ENCODE data around the gene PRKCE.

The PRKCE gene

DNA sequence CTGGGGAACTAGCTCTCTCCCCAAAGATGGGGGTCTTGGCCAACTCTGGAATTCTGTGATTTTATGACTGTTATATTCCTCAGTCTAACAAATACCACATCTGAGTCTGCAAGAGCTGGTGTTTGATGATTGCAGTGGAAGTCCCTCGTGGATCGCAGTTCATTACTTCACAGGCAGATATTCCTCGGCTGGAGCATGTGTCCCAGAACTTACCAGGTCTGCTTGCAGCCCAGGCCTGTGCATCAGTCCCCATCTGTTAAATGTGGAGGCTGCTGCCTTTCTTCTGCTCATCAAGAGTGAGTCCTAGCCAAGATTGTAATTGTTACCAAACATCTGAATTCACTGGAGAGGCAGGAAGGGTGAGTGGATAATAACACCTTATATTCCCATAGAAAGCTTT, 55.5 kb downstream of the PRKCE start:
- H3K4me3 ChIP-seq (ENCODE audit: low read depth, low read length) = no peak overlapping the region
- TF ChIP-seq, protein P1, sequence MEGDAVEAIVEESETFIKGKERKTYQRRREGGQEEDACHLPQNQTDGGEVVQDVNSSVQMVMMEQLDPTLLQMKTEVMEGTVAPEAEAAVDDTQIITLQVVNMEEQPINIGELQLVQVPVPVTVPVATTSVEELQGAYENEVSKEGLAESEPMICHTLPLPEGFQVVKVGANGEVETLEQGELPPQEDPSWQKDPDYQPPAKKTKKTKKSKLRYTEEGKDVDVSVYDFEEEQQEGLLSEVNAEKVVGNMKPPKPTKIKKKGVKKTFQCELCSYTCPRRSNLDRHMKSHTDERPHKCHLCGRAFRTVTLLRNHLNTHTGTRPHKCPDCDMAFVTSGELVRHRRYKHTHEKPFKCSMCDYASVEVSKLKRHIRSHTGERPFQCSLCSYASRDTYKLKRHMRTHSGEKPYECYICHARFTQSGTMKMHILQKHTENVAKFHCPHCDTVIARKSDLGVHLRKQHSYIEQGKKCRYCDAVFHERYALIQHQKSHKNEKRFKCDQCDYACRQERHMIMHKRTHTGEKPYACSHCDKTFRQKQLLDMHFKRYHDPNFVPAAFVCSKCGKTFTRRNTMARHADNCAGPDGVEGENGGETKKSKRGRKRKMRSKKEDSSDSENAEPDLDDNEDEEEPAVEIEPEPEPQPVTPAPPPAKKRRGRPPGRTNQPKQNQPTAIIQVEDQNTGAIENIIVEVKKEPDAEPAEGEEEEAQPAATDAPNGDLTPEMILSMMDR (IDR thresholded peaks at IDR 0.05; ENCODE audit: borderline replicate concordance, insufficient read depth, low read depth, low read length) = no peak

- no peak overlapping the region for H3K4me3 ChIP-seq (ENCODE audit: low read depth, low read length)
- TF ChIP-seq, protein P1 (IDR thresholded peaks at IDR 0.05; ENCODE audit: borderline replicate concordance, insufficient read depth, low read depth, low read length) = no peak
Observed at GRCh38 chr2:45707661-45708060, 56.2 kb downstream of the PRKCE start.

- TF ChIP-seq, protein P1 (IDR thresholded peaks at IDR 0.05; ENCODE audit: borderline replicate concordance, insufficient read depth, low read depth, low read length) = no peak
Observed at GRCh38 chr2:45708501-45708900, 57.0 kb downstream of the PRKCE start.

GRCh38 chr2:45709137-45709536, 57.7 kb downstream of the PRKCE start:
- TF ChIP-seq, protein P1 (IDR thresholded peaks at IDR 0.05; ENCODE audit: borderline replicate concordance, insufficient read depth, low read depth, low read length) = no peak
- no peak overlapping the region for H3K4me3 ChIP-seq (ENCODE audit: low read depth, low read length)

More at GRCh38 chr2:45708501-45708900, 57.0 kb downstream of the PRKCE start:
- no peak overlapping the region for H3K4me3 ChIP-seq (ENCODE audit: low read depth, low read length)

DNA sequence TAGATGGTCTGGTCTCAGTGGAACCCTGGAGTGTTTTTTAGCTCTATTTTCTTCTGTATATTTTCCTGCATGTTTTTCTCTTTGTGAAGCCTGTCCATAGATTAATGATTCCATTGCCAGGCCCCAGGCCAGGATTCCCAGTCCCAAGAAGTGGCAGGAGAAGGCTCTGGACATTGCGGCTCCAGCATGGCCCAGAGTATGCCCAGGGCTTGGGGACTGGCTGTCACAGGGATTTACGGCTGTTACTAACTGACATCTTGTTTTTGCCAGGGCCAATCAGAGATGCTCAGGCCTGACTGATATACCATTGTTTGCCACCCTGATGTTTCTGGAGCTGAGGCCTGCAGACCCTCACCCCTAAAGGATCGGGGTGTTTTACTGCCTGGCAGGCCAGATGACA, 59.0 kb downstream of the PRKCE start:
- H3K4me3 ChIP-seq (ENCODE audit: low read depth, low read length) = no peak overlapping the region
- TF ChIP-seq, protein P1 (IDR thresholded peaks at IDR 0.05; ENCODE audit: borderline replicate concordance, insufficient read depth, low read depth, low read length) = no peak

- TF ChIP-seq, protein P1 (IDR thresholded peaks at IDR 0.05; ENCODE audit: borderline replicate concordance, insufficient read depth, low read depth, low read length) = no peak
Observed at GRCh38 chr2:45711224-45711623, 59.7 kb downstream of the PRKCE start.

GRCh38 chr2:45712570-45712969, 61.1 kb downstream of the PRKCE start:
- no peak overlapping the region for H3K4me3 ChIP-seq (ENCODE audit: low read depth, low read length)
- TF ChIP-seq, protein P1 (IDR thresholded peaks at IDR 0.05; ENCODE audit: borderline replicate concordance, insufficient read depth, low read depth, low read length) = no peak

More at GRCh38 chr2:45711224-45711623, 59.7 kb downstream of the PRKCE start:
- no peak overlapping the region for H3K4me3 ChIP-seq (ENCODE audit: low read depth, low read length)
